IMR-90 (cell line): ENCODE measurements around the gene INTS14. TPM values are rescaled to one million over a fixed set of nuclear protein-coding genes. Genes with fewer than 3 reads are reported as not detected.

ENCODE experiments used
- ATAC-seq: fragments of 200-7000 bp; cut with Tn5 transposase; 2 replicates; pipeline ENCODE4 v1.9.1; 2020; ENCODE audit warnings: low read depth, mild to moderate bottlenecking, moderate library complexity
- BruUV-seq: library from RNA; stranded (reverse); fragments of 400-500 nt; replicated peaks from 2 replicates; lab custom pipeline; 2021; lab: Mats Ljungman, UMichigan
- CTCF ChIA-PET: fragments of 300-600 bp; formaldehyde crosslinking; extraction: SDS; loops from one replicate; lab custom pipeline; 2021; ENCODE audit warnings: antibody characterized with exemption; lab: Yijun Ruan, JAX
- POLR2A ChIA-PET: fragments of 300-600 bp; sonication (Branson Sonifier 250); formaldehyde crosslinking; loops from one replicate; lab custom pipeline; 2022; ENCODE audit warnings: antibody characterized with exemption; ENCODE audit not compliant: unreplicated experiment; lab: Charles Lee
- DNase-seq: peaks from one replicate; pipeline ENCODE4 v3.0.0; 2013
- H2AFZ ChIP-seq: replicated peaks from 2 replicates; pipeline ENCODE3; 2013; ENCODE audit warnings: low read length, mild to moderate bottlenecking; ENCODE audit not compliant: poor library complexity
- H2AK5ac ChIP-seq: 2 replicates; pipeline ENCODE4 v1.6.1; 2013; ENCODE audit warnings: low read depth, low read length, inconsistent platforms
- H2AK9ac ChIP-seq: replicated peaks from 2 replicates; pipeline ENCODE3; 2013; ENCODE audit warnings: mild to moderate bottlenecking, low read depth, low read length, moderate library complexity; ENCODE audit not compliant: poor library complexity
- H2BK120ac ChIP-seq: 2 replicates; pipeline ENCODE4 v1.6.1; 2013; ENCODE audit warnings: low read depth, low read length, inconsistent platforms
- H2BK15ac ChIP-seq: 3 replicates; pipeline ENCODE4 v1.6.1; 2013; ENCODE audit warnings: low read depth, low read length, inconsistent platforms
- H2BK20ac ChIP-seq: 2 replicates; pipeline ENCODE4 v1.6.1; 2013; ENCODE audit warnings: low read depth, mild to moderate bottlenecking, inconsistent platforms, low read length, moderate library complexity
- H2BK5ac ChIP-seq: 2 replicates; pipeline ENCODE4 v1.6.1; 2013; ENCODE audit warnings: mild to moderate bottlenecking, low read depth, low read length, inconsistent platforms; ENCODE audit not compliant: poor library complexity, severe bottlenecking
- H3K14ac ChIP-seq: replicated peaks from 2 replicates; pipeline ENCODE4 v1.6.1; 2013; ENCODE audit warnings: low read depth, low read length, inconsistent platforms
- H3K18ac ChIP-seq: 2 replicates; pipeline ENCODE4 v1.6.1; 2013; ENCODE audit warnings: low read depth, low read length, control low read depth
- H3K23ac ChIP-seq: 2 replicates; pipeline ENCODE4 v1.6.1; 2013; ENCODE audit warnings: low read depth, low read length, inconsistent platforms
- H3K27ac ChIP-seq: 2 replicates; pipeline ENCODE4 v1.5.1; 2013; ENCODE audit warnings: mild to moderate bottlenecking, control low read depth, low read length; ENCODE audit not compliant: insufficient read depth
- H3K27me3 ChIP-seq: 2 replicates; pipeline ENCODE4 v1.6.1; 2013; ENCODE audit warnings: low read length; ENCODE audit not compliant: control insufficient read depth, insufficient read depth
- H3K36me3 ChIP-seq: 2 replicates; pipeline ENCODE4 v1.6.1; 2013; ENCODE audit warnings: low read length, mixed read lengths; ENCODE audit not compliant: control insufficient read depth, insufficient read depth
- H3K4ac ChIP-seq: 2 replicates; pipeline ENCODE4 v1.6.1; 2013; ENCODE audit warnings: low read depth, low read length, inconsistent platforms
- H3K4me1 ChIP-seq: 2 replicates; pipeline ENCODE4 v1.6.1; 2013; ENCODE audit warnings: low read length, mixed read lengths; ENCODE audit not compliant: control insufficient read depth, insufficient read depth
- H3K4me2 ChIP-seq: 2 replicates; pipeline ENCODE4 v1.6.1; 2013; ENCODE audit warnings: low read depth, mild to moderate bottlenecking, control low read depth, low read length, moderate library complexity
- H3K4me3 ChIP-seq: 2 replicates; pipeline ENCODE4 v1.5.1; 2013; ENCODE audit warnings: low read depth, mild to moderate bottlenecking, control low read depth, low read length, moderate library complexity; ENCODE audit not compliant: insufficient read depth
- H3K56ac ChIP-seq: 2 replicates; pipeline ENCODE4 v1.6.1; 2013; ENCODE audit warnings: low read length, inconsistent platforms; ENCODE audit not compliant: insufficient read depth; ENCODE audit errors: extremely low read depth
- H3K79me1 ChIP-seq, 2 experiments: 2 replicates each; pipeline ENCODE4 v1.6.1; 2013; ENCODE audit warnings: low read length in 2 of 2, inconsistent platforms in 1 of 2, low read depth in 1 of 2
- H3K9ac ChIP-seq: 2 replicates; pipeline ENCODE4 v1.6.1; 2013; ENCODE audit warnings: low read depth, low read length, control low read depth
- H3K9me1 ChIP-seq: 2 replicates; pipeline ENCODE4 v1.6.1; 2013; ENCODE audit warnings: low read length, inconsistent platforms; ENCODE audit not compliant: insufficient read depth
- H3K9me3 ChIP-seq: 2 replicates; pipeline ENCODE4 v1.6.1; 2013; ENCODE audit warnings: low read length; ENCODE audit not compliant: control insufficient read depth, insufficient read depth
- H4K20me1 ChIP-seq: 2 replicates; pipeline ENCODE4 v1.6.1; 2013; ENCODE audit warnings: low read length, inconsistent platforms; ENCODE audit not compliant: insufficient read depth
- H4K5ac ChIP-seq: 2 replicates; pipeline ENCODE4 v1.6.1; 2013; ENCODE audit warnings: mild to moderate bottlenecking, low read depth, low read length, control low read depth
- H4K8ac ChIP-seq, 2 experiments: 2 replicates each; pipeline ENCODE4 v1.6.1; 2013; ENCODE audit warnings: low read depth in 2 of 2, low read length in 2 of 2, control low read depth in 1 of 2, inconsistent platforms in 1 of 2
- H4K91ac ChIP-seq: 2 replicates; pipeline ENCODE4 v1.6.1; 2013; ENCODE audit warnings: low read depth, low read length, inconsistent platforms; ENCODE audit not compliant: insufficient read depth
- BHLHE40 ChIP-seq: fragments of 150-350 bp; IDR thresholded peaks from 2 replicates; pipeline ENCODE4 v1.6.1; 2016; ENCODE audit warnings: mild to moderate bottlenecking, low read depth, low read length
- CEBPB ChIP-seq: IDR thresholded peaks from 2 replicates; pipeline ENCODE4 v1.6.1; 2012; ENCODE audit warnings: low read depth, low read length, improper control_type of control experiment
- CTCF ChIP-seq: conservative IDR thresholded peaks from 2 replicates; pipeline ENCODE4 v1.5.1; 2012; ENCODE audit warnings: mild to moderate bottlenecking, low read depth, low read length, improper control_type of control experiment
- ELK1 ChIP-seq: fragments of 150-350 bp; IDR thresholded peaks from 2 replicates; pipeline ENCODE4 v1.6.1; 2016; ENCODE audit warnings: low read depth, mild to moderate bottlenecking, low read length, moderate library complexity, borderline replicate concordance
- FOS ChIP-seq: fragments of 150-350 bp; IDR thresholded peaks from 2 replicates; pipeline ENCODE4 v1.6.1; 2016; ENCODE audit warnings: low read depth, low read length
- MAFK ChIP-seq: IDR thresholded peaks from 2 replicates; pipeline ENCODE4 v1.6.1; 2012; ENCODE audit warnings: low read depth, low read length, improper control_type of control experiment
- MAZ ChIP-seq: IDR thresholded peaks from 2 replicates; pipeline ENCODE4 v1.6.1; 2012; ENCODE audit warnings: low read depth, mild to moderate bottlenecking, low read length, improper control_type of control experiment, moderate library complexity, borderline replicate concordance
- POLR2A ChIP-seq: IDR thresholded peaks from 2 replicates; pipeline ENCODE4 v1.6.1; 2012; ENCODE audit warnings: mild to moderate bottlenecking, low read depth, low read length
- RAD21 ChIP-seq: IDR thresholded peaks from 2 replicates; pipeline ENCODE4 v1.6.1; 2012; ENCODE audit warnings: low read length, improper control_type of control experiment
- RFX5 ChIP-seq: IDR thresholded peaks from 2 replicates; pipeline ENCODE4 v1.8.0; 2012; ENCODE audit warnings: low read depth, mild to moderate bottlenecking, low read length, moderate library complexity
- USF2 ChIP-seq: fragments of 150-350 bp; IDR thresholded peaks from 2 replicates; pipeline ENCODE4 v1.6.1; 2017; ENCODE audit warnings: mild to moderate bottlenecking, antibody characterized with exemption, low read length, low read depth
- dilution Hi-C: fragments of 300-500 bp; cut with HindIII; formaldehyde crosslinking; loops from one replicate; pipeline ENCODE4 v1.14.3; 2018; ENCODE audit warnings: low sequenced_read_pairs; ENCODE audit not compliant: unreplicated experiment
- in situ Hi-C: fragments of 300-500 bp; cut with MboI; formaldehyde crosslinking; loops from 3 replicates; pipeline ENCODE4 v1.14.3; 2019; ENCODE audit warnings: low sequenced_read_pairs, inconsistent platforms, mixed read lengths
- intact Hi-C: fragments of 100-400 bp; cut with micrococcal nuclease; formaldehyde crosslinking; loops from 2 replicates; pipeline ENCODE4 v1.10.0; 2022
- polyA plus RNA-seq, 3 experiments: library from polyadenylated mRNA; depleted of rRNA; stranded (reverse); fragments of >200 nt; gene quantifications; 2 replicates each; pipeline ENCODE4 v1.2.3, GENCODE V29; 2012; ENCODE audit warnings: low replicate concordance in 1 of 3
- total RNA-seq: library from RNA; depleted of rRNA; stranded (reverse); fragments of >200 nt; gene quantifications from 2 replicates; pipeline ENCODE4 v1.2.3, GENCODE V29; 2012

The INTS14 gene
- total and polyA plus RNA-seq, 2 of the 4 experiments (the other 2 are of a cell fraction), result 22.9 to 39.5 TPM

GRCh38 chr15:65580287-65580686 is 30.6 kb downstream of the INTS14 start:
- 0 out of 2 replicates have a peak, but pooled peaks cover 3% of the 10 kb centered on the region for H4K20me1 ChIP-seq
- CTCF ChIA-PET, result interaction anchor here (1.2 kb wide), 1 partner anchor 10 kb away, joined by 3 read pairs; no protein-coding TSS in a partner anchor
- TF ChIP-seq RAD21, result no peak
- TF ChIP-seq ELK1, result no peak
- no peak for TF ChIP-seq USF2
- TF ChIP-seq RFX5, result no peak
- no peak for TF ChIP-seq CEBPB
- TF ChIP-seq BHLHE40, result no peak
- TF ChIP-seq FOS, result peak; percentile 22; the same call in 1 of the 2 replicates
- TF ChIP-seq MAZ, result peak; percentile 18; the same call in 1 of the 2 replicates
- TF ChIP-seq POLR2A, result no peak
- no peak for TF ChIP-seq CTCF
- TF ChIP-seq MAFK, result no peak
- H4K91ac ChIP-seq, result no peak overlapping the region
- in situ Hi-C loops (no loop called here), dilution Hi-C loops (no loop called here), intact Hi-C loops (no loop called here)
- H4K8ac ChIP-seq, result no peak overlapping the region
- H3K9ac ChIP-seq, result no peak overlapping the region
- H2BK5ac ChIP-seq, result peak overlapping the region; percentile 21
- peak overlapping the region; percentile 39; the same call in 1 of the 2 replicates for H3K4me2 ChIP-seq
- no peak overlapping the region for H4K5ac ChIP-seq
- no peak overlapping the region for H2AK5ac ChIP-seq
- H2BK20ac ChIP-seq, result no peak overlapping the region
- no peak overlapping the region for H2AFZ ChIP-seq
- no peak overlapping the region for H2BK15ac ChIP-seq
- 0 out of 2 replicates have a peak overlapping the region, but pooled peaks have one; percentile 34 for H3K14ac ChIP-seq
- POLR2A ChIA-PET, result no interaction called here
- no peak overlapping the region for H3K23ac ChIP-seq
- H3K9me3 ChIP-seq, result no peaks in the 10 kb centered on the region
- no TSS peak for BruUV-seq
- ATAC-seq (peak; percentile 92), DNase-seq (peak; percentile 86)
- peaks cover 8 to 17% of the 10 kb centered on the region in 2 experiments; a peak in 3 of 4 replicates for H3K79me1 ChIP-seq
- no peak overlapping the region for H3K56ac ChIP-seq
- no peak overlapping the region for H2AK9ac ChIP-seq
- H3K9me1 ChIP-seq, result peaks cover 17% of the 10 kb centered on the region
- no peak overlapping the region; the same call in 1 of the 2 replicates for H3K4ac ChIP-seq
- no peak overlapping the region for H3K27ac ChIP-seq
- no peak overlapping the region for H2BK120ac ChIP-seq
- no peak overlapping the region for H3K4me3 ChIP-seq
- H3K36me3 ChIP-seq, result peaks cover 30% of the 10 kb centered on the region
- no peak overlapping the region for H3K18ac ChIP-seq
- H3K27me3 ChIP-seq, result no peaks in the 10 kb centered on the region
- H3K4me1 ChIP-seq, result peaks cover 8% of the 10 kb centered on the region
